ENCODE measurements around the gene PTPRN2. TPM values are rescaled to one million over a fixed set of nuclear protein-coding genes. Genes with fewer than 3 reads are reported as not detected.

Gene PTPRN2
- total RNA-seq, 2 experiments from 2014 or later = 0.70 TPM; not detected in 1

DNA sequence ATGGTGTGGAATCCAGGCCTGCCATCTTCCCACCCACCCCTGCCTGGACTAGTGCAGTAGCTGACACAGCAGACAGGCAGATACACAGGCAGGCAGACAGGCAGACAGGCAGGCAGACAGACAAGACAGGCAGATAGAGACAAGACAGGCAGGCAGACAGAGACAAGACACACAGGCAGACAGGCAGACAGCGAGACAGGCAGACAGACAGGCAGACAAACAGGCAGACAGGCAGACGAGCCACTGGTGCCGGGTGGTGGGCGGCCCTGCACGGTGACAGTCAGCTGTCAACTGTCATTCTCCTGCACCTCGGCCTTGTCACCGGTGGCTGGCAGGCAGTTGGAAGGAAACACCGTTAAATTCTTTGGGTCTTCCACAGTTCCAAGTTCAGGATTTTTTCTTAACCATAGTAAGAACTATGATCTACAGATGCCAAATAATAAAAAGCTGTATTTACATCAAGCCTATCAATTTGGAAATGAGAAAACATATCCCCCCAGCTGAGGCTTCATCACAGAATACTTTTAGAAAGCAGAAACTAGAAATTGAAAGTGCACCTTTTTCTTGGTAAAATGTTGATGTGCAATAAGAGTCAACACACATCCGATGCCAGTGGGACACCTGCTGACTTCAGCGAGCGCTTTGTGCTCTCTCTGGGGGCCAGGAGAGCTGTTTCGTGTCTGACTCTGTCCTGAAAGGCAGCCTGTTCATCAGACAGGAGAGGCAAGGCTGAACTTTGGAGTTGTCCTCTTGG is 1000.4 kb downstream of the PTPRN2 start:
- intact Hi-C loops (cut with micrococcal nuclease; ENCODE audit: unreplicated experiment) = no loop called here
- DNase-seq (ENCODE audit: low spot score) = no peak
- Histone ChIP-seq H3K4me3 (ENCODE audit: low read depth, low read length, poor library complexity, severe bottlenecking) (no peak overlapping the region), H3K9me3 (ENCODE audit: low read length) (no peaks in the 10 kb centered on the region), H4K20me1 (ENCODE audit: insufficient read depth, low read length) (no peaks in the 10 kb centered on the region), H2AFZ (ENCODE audit: low read length) (no peak overlapping the region), H3K36me3 (ENCODE audit: insufficient read depth, low read length) (no peaks in the 10 kb centered on the region), H3K79me2 (ENCODE audit: insufficient read depth, low read depth, low read length) (no peaks in the 10 kb centered on the region), H3K4me2 (ENCODE audit: low read length) (no peak overlapping the region), H3K27ac (ENCODE audit: low read depth, low read length, poor library complexity, severe bottlenecking) (no peak overlapping the region), H3K4me1 (ENCODE audit: insufficient read depth, low read length, poor library complexity, severe bottlenecking) (peaks cover 9% of the 10 kb centered on the region), H3K9me2 (ENCODE audit: insufficient read depth, low read length) (no peaks in the 10 kb centered on the region)
- POLR2A ChIA-PET = no interaction called here
- TF ChIP-seq EZH2phosphoT487 (IDR thresholded peaks at IDR 0.05; ENCODE audit: borderline replicate concordance, low read depth, low read length) = no peak
- no peak for TF ChIP-seq CTCF (conservative IDR thresholded peaks at IDR 0.05; ENCODE audit: low read length)
- BruUV-seq (replicated peaks) = no TSS peak
- CTCF ChIA-PET (ENCODE audit: unreplicated experiment) = no interaction called here

DNA sequence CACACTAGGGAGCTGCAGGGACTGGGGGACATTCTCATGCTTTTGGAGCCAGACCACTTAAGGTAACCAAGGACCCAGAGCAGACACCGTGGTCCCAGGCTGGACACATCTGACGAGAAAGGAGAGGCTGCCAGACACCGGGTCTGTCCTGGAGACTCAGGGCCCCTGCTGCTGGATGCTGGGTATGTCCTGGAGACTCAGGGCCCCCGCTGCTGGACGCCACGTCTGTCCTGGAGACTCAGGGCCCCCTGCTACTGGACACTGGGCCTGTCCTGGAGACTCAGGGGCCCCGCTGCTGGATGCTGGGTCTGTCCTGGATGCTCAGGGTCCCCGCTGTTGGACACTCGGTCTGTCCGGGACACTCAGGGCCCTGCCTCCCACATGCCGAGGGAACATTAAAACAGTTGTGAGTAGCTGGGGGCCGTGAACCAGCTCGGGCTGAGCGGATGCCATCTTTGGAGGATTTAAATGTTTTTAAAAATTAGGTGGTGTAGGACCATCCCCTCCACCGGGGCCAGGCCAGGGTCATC is 1001.1 kb downstream of the PTPRN2 start:
- no TSS peak for BruUV-seq (replicated peaks)
- Histone ChIP-seq H3K4me3 (ENCODE audit: low read depth, low read length, poor library complexity, severe bottlenecking) (no peak overlapping the region), H3K27ac (ENCODE audit: low read depth, low read length, poor library complexity, severe bottlenecking) (no peak overlapping the region), H3K79me2 (ENCODE audit: insufficient read depth, low read depth, low read length) (no peaks in the 10 kb centered on the region), H4K20me1 (ENCODE audit: insufficient read depth, low read length) (no peaks in the 10 kb centered on the region), H3K36me3 (ENCODE audit: insufficient read depth, low read length) (no peaks in the 10 kb centered on the region), H3K4me1 (ENCODE audit: insufficient read depth, low read length, poor library complexity, severe bottlenecking) (peaks cover 9% of the 10 kb centered on the region), H3K4me2 (ENCODE audit: low read length) (no peak overlapping the region), H2AFZ (ENCODE audit: low read length) (no peak overlapping the region), H3K9me2 (ENCODE audit: insufficient read depth, low read length) (no peaks in the 10 kb centered on the region), H3K9me3 (ENCODE audit: low read length) (no peaks in the 10 kb centered on the region)
- ChIA-PET CTCF (ENCODE audit: unreplicated experiment) (no interaction called here), POLR2A (interaction anchor here (0.6 kb wide), 1 partner anchor 1006 kb away, joined by 4 read pairs; no protein-coding TSS in a partner anchor)
- TF ChIP-seq EZH2phosphoT487 (IDR thresholded peaks at IDR 0.05; ENCODE audit: borderline replicate concordance, low read depth, low read length) = no peak
- TF ChIP-seq CTCF (conservative IDR thresholded peaks at IDR 0.05; ENCODE audit: low read length) = no peak
- no peak for DNase-seq (ENCODE audit: low spot score)
- intact Hi-C loops (cut with micrococcal nuclease; ENCODE audit: unreplicated experiment) = no loop called here

Measured in OCI-LY7 (cell line).